ENCODE data around the gene TBC1D24. TPM values are rescaled to one million over a fixed set of nuclear protein-coding genes. Genes with fewer than 3 reads are reported as not detected.
A peak's percentile ranks its signal among the peaks of the same experiment; 100 is the strongest.

The TBC1D24 gene
- total RNA-seq, 1 donor from 2014 or later = 16.6 TPM

DNA sequence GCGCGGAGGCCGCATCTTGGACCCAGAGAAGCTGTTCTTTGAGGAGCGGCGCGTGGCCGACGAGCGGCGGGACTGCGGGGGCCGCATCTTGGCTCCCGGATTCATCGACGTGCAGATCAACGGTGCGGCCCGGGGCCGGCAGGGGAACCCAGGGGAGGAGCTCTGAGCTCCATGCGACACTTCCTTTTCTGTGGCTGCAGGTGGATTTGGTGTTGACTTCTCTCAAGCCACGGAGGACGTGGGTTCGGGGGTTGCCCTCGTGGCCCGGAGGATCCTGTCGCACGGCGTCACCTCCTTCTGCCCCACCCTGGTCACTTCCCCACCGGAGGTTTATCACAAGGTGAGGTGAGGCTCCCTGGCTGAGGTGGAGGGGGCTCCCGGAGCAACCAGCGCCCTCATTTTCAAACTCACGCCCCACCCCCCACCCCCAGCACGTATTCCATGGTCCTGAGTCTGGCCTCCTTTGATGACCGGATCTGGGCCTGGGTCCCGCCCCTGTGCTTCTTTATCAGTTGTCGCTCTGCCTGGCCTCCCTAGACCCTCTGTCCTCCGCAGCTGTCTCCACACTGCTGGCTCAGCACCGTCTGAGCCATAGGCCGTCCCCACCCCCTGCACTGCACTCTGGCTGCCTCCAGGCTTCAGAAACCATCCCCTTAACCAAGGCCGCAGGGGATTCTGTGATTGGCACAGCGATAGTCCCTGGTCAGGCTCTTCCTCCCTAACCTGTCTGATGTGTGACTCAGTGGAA lies 46.0 kb downstream of the TBC1D24 start:
- DNase-seq = peak; percentile 89
- Mint-ChIP-seq H3K27me3 (no peaks in the 10 kb centered on the region), H3K27ac (peak overlapping the region; percentile 88), H3K4me1 (peaks cover 39% of the 10 kb centered on the region), H3K4me3 (peak overlapping the region; percentile 86), H3K36me3 (ENCODE audit: low read depth) (peaks cover 35% of the 10 kb centered on the region), H3K9me3 (no peaks in the 10 kb centered on the region)
- intact Hi-C loops (cut with micrococcal nuclease) = no loop called here

DNA sequence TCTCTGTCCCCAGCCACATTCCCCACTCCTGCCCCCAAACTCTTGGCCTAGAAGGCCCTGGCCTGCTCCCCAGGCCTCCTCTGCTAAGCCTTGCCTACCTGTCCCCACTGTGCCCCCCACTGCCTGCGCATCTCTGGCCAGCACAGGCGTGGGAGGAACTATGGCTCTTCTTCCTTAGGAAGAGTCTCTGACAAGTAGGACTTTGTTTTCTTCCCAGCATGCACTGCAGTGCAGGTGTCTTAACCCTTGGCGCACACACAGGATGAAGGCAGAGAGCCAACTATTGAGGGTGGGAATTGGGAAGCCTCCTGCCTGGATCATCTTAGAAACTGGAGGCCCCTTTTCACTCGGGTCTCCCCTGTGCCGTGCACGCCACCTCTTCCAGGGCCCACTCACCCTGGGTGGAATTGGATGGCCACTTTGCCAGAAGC lies 48.9 kb downstream of the TBC1D24 start:
- H3K27me3 Mint-ChIP-seq = no peaks in the 10 kb centered on the region
- peaks cover 30% of the 10 kb centered on the region for H3K36me3 Mint-ChIP-seq (ENCODE audit: low read depth)
- H3K27ac Mint-ChIP-seq = no peak overlapping the region
- H3K4me1 Mint-ChIP-seq = peaks cover 23% of the 10 kb centered on the region
- no peak overlapping the region for H3K4me3 Mint-ChIP-seq
- no peaks in the 10 kb centered on the region for H3K9me3 Mint-ChIP-seq
- intact Hi-C loops (cut with micrococcal nuclease) = no loop called here
- DNase-seq = no peak

DNA sequence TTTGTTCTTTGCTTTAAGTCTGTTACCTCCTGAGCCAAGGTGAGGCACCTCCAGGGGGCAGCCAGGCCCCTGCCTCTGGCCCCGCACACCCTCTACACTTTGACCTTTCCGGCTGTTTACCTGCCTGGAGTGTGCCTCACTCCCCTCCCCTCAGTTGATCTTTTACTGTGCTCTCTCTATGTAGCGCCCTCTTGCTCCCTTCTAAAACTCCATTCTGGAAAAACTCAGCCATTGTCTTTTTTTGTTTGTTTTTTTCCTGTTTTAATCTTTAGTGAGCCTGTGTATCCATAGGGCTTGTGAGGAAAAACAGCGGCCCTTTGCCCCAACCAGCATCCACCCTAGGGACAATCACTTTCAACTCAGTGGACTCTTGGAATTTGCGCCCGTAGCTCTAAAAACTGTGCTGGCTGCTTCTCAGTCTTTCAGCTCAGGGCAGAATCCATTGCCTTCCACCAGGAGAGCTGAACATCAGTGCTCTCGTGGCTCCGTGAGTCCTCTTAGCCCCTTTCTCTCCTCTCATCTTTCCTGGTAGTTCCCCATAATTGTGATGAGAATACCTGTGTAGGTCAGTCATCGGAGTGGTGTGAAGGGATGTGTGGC lies 49.5 kb downstream of the TBC1D24 start:
- intact Hi-C loops (cut with micrococcal nuclease) = no loop called here
- no peak overlapping the region for H3K4me3 Mint-ChIP-seq
- peak overlapping the region; percentile 15 for H3K27ac Mint-ChIP-seq
- DNase-seq = no peak
- no peaks in the 10 kb centered on the region for H3K27me3 Mint-ChIP-seq
- peaks cover 20% of the 10 kb centered on the region for H3K4me1 Mint-ChIP-seq
- H3K9me3 Mint-ChIP-seq = no peaks in the 10 kb centered on the region
- H3K36me3 Mint-ChIP-seq (ENCODE audit: low read depth) = peaks cover 30% of the 10 kb centered on the region

DNA sequence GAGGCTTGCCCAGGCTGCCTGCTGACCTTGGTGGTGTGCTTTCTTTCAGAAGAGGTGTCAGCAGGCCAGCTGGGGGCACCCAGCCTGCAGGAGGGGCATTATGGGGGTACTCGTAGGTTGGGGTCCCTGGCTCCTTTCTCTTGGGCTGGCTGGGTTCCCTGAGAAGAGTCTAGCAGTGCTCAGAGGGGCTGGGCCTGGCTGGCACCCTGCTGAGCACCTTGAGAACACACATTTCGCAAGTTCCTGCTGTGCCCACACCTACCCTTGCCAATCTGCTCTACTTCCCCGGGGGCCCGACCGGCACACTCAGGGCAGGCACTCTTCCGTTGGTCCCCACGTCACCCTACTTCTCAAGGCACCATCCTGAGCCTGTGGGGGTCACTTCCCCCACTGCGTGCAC lies 51.2 kb downstream of the TBC1D24 start:
- H3K36me3 Mint-ChIP-seq (ENCODE audit: low read depth) = peaks cover 24% of the 10 kb centered on the region
- H3K4me3 Mint-ChIP-seq = no peak overlapping the region
- peaks cover 10% of the 10 kb centered on the region for H3K4me1 Mint-ChIP-seq
- no peak for DNase-seq
- intact Hi-C loops (cut with micrococcal nuclease) = no loop called here
- H3K27me3 Mint-ChIP-seq = no peaks in the 10 kb centered on the region
- H3K27ac Mint-ChIP-seq = no peak overlapping the region
- H3K9me3 Mint-ChIP-seq = no peaks in the 10 kb centered on the region

DNA sequence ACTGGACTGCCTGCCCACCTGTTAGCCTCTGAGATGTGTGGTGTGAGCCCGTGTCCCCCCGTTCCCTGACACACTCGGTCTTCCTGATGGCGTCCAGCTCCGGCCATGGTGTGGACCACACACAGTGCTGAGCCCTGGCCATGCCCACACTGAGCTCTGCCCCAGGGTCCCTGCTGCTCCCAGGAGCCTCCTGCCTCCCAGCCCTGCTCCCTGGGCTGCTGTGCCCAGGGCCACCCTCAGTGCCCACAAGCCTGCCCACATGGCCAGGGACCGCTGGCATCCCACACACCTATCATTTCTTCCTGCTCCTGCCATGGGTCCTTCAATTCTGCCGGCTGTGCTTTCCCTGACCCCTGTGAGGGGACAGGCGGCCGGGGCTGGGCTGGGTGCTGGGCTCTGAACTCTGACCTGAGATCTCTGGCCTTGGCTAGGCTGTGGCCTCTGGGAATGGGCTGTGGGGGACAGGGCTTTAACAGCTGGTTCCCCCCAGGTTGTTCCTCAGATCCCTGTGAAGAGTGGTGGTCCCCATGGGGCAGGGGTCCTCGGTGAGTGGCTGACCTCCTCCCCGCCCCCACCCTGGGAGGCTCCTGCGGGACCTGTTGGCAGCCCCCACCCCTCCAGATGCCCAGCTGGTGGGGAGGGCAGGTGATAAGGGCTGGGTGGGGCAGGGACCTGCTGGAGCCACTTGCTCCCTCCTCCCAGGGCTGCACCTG lies 52.3 kb downstream of the TBC1D24 start:
- DNase-seq = no peak
- Mint-ChIP-seq H3K4me3 (no peak overlapping the region), H3K27me3 (no peaks in the 10 kb centered on the region), H3K4me1 (peaks cover 13% of the 10 kb centered on the region), H3K36me3 (ENCODE audit: low read depth) (peaks cover 19% of the 10 kb centered on the region), H3K27ac (no peak overlapping the region), H3K9me3 (no peaks in the 10 kb centered on the region)
- intact Hi-C loops (cut with micrococcal nuclease) = no loop called here

DNA sequence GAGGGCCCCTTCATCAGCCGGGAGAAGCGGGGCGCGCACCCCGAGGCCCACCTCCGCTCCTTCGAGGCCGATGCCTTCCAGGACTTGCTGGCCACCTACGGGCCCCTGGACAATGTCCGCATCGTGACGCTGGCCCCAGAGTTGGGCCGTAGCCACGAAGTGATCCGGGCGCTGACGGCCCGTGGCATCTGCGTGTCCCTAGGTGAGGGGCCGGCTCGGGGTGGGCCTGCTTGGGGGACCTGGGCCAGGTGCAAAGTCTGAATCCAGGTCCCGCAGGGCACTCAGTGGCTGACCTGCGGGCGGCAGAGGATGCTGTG lies 52.8 kb downstream of the TBC1D24 start:
- no peak overlapping the region for H3K27ac Mint-ChIP-seq

DNA sequence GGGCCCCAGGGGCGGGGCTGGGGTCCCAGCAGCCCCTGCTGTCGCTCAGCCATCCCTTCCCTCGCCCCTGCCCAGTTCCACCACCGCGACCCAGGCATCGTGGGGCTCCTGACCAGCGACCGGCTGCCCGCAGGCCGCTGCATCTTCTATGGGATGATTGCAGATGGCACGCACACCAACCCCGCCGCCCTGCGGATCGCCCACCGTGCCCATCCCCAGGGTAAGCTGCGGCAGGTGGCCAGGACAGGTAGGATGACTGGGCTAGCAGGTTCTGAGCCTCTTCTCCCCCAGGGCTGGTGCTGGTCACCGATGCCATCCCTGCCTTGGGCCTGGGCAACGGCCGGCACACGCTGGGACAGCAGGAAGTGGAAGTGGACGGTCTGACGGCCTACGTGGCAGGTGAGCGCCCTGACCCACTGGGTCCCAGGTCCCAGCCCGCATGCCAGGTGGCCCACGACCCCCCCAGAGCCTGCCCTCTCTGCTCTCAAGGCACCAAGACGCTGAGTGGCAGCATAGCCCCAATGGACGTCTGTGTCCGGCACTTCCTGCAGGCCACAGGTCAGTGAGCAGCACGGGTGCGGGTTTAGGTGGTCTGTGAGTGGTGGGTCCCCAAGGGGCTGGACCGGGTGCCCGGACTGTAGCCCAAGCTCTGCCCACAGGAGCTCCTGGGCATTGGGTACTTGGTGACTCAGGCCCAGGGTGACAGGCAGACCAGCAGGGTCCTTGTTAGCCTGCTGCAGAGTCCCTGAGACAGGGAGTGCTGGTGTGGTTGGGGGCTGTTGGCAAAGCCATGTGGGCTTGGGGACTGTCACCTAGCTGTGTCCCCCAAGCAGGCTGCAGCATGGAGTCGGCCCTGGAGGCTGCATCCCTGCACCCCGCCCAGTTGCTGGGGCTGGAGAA lies 53.5 kb downstream of the TBC1D24 start:
- H3K4me1 Mint-ChIP-seq = peaks cover 19% of the 10 kb centered on the region
- no peaks in the 10 kb centered on the region for H3K27me3 Mint-ChIP-seq
- no peak overlapping the region for H3K4me3 Mint-ChIP-seq
- no peak overlapping the region for H3K27ac Mint-ChIP-seq
- DNase-seq = peak; percentile 58
- peaks cover 19% of the 10 kb centered on the region for H3K36me3 Mint-ChIP-seq (ENCODE audit: low read depth)
- intact Hi-C loops (cut with micrococcal nuclease) = no loop called here
- no peaks in the 10 kb centered on the region for H3K9me3 Mint-ChIP-seq

More for the DNA sequence above, 52.8 kb downstream of the TBC1D24 start:
- H3K27me3 Mint-ChIP-seq = no peaks in the 10 kb centered on the region
- H3K4me1 Mint-ChIP-seq = peaks cover 17% of the 10 kb centered on the region
- H3K36me3 Mint-ChIP-seq (ENCODE audit: low read depth) = peaks cover 19% of the 10 kb centered on the region
- intact Hi-C loops (cut with micrococcal nuclease) = no loop called here
- H3K4me3 Mint-ChIP-seq = no peak overlapping the region
- no peaks in the 10 kb centered on the region for H3K9me3 Mint-ChIP-seq
- no peak for DNase-seq

DNA sequence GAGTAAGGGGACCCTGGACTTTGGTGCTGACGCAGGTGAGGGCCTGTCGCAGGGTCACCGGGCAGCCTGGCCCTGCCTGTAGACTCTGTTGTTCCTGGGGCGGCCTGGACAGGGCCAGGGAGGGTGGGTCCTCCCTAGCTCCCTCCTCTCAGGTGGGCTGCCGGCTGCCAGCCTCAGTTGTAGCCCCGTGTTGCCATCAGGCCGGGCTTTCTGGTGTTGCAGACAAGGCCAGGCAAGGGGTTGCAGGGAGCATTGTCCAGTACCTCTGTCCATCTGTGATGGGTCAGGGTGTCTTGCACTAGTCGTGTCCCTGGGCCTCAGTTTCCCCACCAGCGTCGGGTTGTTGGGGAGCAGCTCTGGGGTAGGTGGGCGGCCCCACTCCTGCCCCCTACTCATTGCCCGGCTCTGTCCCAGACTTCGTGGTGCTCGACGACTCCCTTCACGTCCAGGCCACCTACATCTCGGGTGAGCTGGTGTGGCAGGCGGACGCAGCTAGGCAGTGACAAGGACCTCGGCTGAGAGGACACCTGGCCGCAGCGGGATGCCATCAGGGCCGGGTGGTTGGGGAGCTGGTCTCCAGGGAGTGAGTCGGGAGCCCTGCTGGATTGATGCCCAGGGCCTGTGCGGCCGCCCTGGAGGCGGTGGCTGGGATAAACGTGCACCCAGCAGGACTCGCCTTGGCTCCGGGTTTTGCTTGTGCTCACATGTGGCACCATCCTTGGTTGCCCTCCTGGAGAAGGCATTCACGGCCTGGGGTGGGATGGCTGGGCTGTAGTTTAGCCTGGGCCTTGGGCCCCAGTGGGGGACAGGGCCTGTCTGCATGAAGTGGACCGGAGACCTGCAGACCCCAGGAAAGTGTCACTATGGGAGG lies 54.4 kb downstream of the TBC1D24 start:
- Mint-ChIP-seq H3K9me3 (no peaks in the 10 kb centered on the region), H3K27ac (no peak overlapping the region), H3K4me3 (no peak overlapping the region), H3K4me1 (peaks cover 18% of the 10 kb centered on the region), H3K27me3 (no peaks in the 10 kb centered on the region), H3K36me3 (ENCODE audit: low read depth) (peaks cover 12% of the 10 kb centered on the region)
- peak; percentile 58 for DNase-seq
- intact Hi-C loops (cut with micrococcal nuclease) = no loop called here

DNA sequence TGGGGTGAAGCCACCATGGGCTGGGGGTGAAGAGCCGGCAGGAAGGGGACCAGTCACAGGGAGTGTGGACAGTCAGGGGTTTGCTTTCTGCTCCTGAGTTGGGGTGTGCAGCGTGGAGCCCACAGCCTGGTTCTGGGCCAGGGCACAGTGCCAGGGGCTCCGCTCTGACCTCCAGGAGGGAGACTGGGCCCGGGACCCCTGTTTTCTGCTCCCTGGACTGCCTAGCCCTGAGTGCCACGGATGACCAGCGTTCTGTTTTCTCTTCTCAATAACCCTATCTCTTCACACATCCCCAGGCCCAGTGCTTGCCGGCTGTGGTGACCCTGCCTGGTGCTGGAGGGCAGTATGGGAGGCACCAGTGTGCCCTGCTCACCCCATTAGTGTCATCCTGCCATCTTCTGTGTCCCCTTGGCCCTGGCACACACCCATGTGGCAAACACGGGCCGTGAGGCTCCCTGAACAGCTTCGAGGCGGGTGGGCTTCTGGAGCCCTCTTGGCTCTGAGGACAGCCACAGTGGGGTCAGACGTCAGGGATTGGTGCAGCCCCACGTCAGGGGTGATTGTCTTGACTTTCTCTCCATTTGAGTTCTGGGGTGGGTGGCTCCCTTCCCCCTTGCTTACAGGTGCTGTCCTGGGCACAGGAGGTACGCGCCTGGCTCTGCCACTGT lies 55.2 kb downstream of the TBC1D24 start:
- peaks cover 15% of the 10 kb centered on the region for H3K4me1 Mint-ChIP-seq
- peak; percentile 58 for DNase-seq
- H3K27ac Mint-ChIP-seq = no peak overlapping the region
- H3K36me3 Mint-ChIP-seq (ENCODE audit: low read depth) = peaks cover 7% of the 10 kb centered on the region
- H3K27me3 Mint-ChIP-seq = no peaks in the 10 kb centered on the region
- no peak overlapping the region for H3K4me3 Mint-ChIP-seq
- intact Hi-C loops (cut with micrococcal nuclease) = loop anchor here (5.0 to 10.0 kb wide), 4 partner anchors 65 to 305 kb away; partner anchors contain the start of genes E4F1 and ECI1
- no peaks in the 10 kb centered on the region for H3K9me3 Mint-ChIP-seq

DNA sequence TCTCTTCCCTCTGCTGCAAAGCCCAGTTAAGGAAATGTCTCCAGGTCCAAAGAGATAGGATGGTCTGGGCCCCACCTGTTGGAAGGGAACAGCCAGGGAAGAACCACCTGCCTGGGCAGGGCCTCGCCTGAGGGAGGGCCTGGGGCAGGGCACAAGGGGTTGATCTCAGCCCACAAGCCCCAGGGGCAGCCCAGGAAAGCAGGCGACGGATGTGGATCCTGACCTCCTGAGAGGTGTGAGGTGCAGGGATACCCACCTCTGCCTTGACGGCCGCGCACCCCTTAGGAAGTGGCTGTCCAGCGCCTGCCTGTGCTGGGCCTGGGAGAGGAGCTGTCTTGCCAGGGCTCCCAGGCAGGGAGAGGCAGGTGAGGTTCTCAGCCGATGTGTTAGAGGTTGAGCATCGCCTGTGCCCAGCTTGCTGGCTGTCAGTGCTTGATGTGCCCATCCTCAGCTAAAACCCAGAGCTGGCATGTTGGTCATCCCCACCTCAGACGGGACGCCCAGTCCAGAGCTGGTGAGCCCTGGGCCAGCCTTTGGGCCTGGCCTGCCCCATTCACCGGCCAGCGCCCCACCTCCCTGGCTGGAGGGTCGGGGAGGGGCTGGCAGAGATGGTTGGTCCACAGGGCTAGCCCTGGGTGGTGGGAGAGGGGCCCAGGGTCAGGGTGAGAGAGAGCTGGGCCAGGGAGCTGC lies 55.8 kb downstream of the TBC1D24 start:
- no peaks in the 10 kb centered on the region for H3K27me3 Mint-ChIP-seq
- H3K4me3 Mint-ChIP-seq = peak overlapping the region; percentile 96
- intact Hi-C loops (cut with micrococcal nuclease) = loop anchor here (5.0 to 10.0 kb wide), 4 partner anchors 64 to 306 kb away; partner anchors contain the start of genes E4F1 and ECI1
- H3K36me3 Mint-ChIP-seq (ENCODE audit: low read depth) = peaks cover 7% of the 10 kb centered on the region
- peak; percentile 65 for DNase-seq
- H3K27ac Mint-ChIP-seq = peak overlapping the region; percentile 98
- H3K9me3 Mint-ChIP-seq = no peaks in the 10 kb centered on the region
- H3K4me1 Mint-ChIP-seq = peaks cover 15% of the 10 kb centered on the region

DNA sequence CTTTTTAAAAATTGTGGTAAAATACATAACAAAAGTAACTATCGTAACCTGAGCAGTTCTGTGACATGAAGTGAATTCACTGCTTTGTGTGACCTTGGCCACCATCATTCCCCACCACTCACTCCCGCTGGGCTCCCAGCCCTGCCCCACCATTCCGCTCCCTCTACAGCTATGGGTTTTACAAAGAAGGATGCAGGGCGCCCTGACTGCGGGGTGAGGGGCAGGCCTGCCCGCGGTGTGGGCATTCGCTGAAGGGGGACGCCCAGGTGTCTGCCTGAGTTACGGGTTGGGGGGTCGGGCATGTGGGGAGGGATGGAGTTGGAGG lies 56.4 kb downstream of the TBC1D24 start, which contains the start of gene CEMP1:
TSS of gene CEMP1 (minus strand) at position 38 of the 325 bp plus-strand sequence. CDS start 335 bp downstream, outside the sequence.
- Mint-ChIP-seq H3K9me3 (no peaks in the 10 kb centered on the region), H3K36me3 (ENCODE audit: low read depth) (peaks cover 5% of the 10 kb centered on the region), H3K27me3 (no peaks in the 10 kb centered on the region), H3K4me3 (peak within 1 kb of the TSS; percentile 96), H3K4me1 (peaks cover 15% of the 10 kb centered on the region), H3K27ac (peak within 1 kb of the TSS; percentile 98)
- DNase-seq = no peak
- intact Hi-C loops (cut with micrococcal nuclease) = loop anchor here (5.0 to 10.0 kb wide), 4 partner anchors 63 to 307 kb away; partner anchors contain the start of genes E4F1 and ECI1

All from activated CD4-positive, alpha-beta T cell treated with anti-CD3 and anti-CD28 coated beads, Interleukin-2, amount 10 ng/mL, durations not matched to agents 24 days and 14 days (primary cell).